Activated CD4-positive, alpha-beta T cell treated with anti-CD3 and anti-CD28 coated beads, Interleukin-2, amount 10 ng/mL, durations not matched to agents 7 days and 5 days (primary cell): ENCODE measurements around the gene HOXA13. TPM values are rescaled to one million over a fixed set of nuclear protein-coding genes. Genes with fewer than 3 reads are reported as not detected.
A peak's percentile ranks its signal among the peaks of the same experiment; 100 is the strongest.

Experiments
- CTCF ChIA-PET: fragments of 350-600 bp; sonication (Branson Sonifier 250); formaldehyde crosslinking; loops from one replicate; lab custom pipeline; 2021; ENCODE audit warnings: antibody characterized with exemption; lab: Charles Lee
- POLR2A ChIA-PET: fragments of 350-600 bp; sonication (Branson Sonifier 250); formaldehyde crosslinking; loops from one replicate; lab custom pipeline; 2021; ENCODE audit warnings: antibody characterized with exemption; lab: Charles Lee
- DNase-seq: peaks from one replicate; pipeline ENCODE4 v3.0.0-alpha.2; 2020
- H3K27ac Mint-ChIP-seq: one replicate; pipeline ENCODE4 v1.8.0; 2021; ENCODE audit warnings: mild to moderate bottlenecking, moderate library complexity, mixed read lengths
- H3K27me3 Mint-ChIP-seq: one replicate; pipeline ENCODE4 v1.8.0; 2021; ENCODE audit warnings: mixed read lengths
- H3K36me3 Mint-ChIP-seq: one replicate; pipeline ENCODE4 v1.8.0; 2021; ENCODE audit warnings: low read depth, mixed read lengths
- H3K4me1 Mint-ChIP-seq: one replicate; pipeline ENCODE4 v1.8.0; 2021; ENCODE audit warnings: mixed read lengths
- H3K4me3 Mint-ChIP-seq: one replicate; pipeline ENCODE4 v1.8.0; 2021; ENCODE audit warnings: mild to moderate bottlenecking, moderate library complexity, mixed read lengths
- H3K9me3 Mint-ChIP-seq: one replicate; pipeline ENCODE4 v1.8.0; 2021; ENCODE audit warnings: mixed read lengths
- total RNA-seq, 2 experiments: library from RNA; stranded (reverse); gene quantifications; one replicate each; pipeline ENCODE4 v1.2.3, GENCODE V29; 2021

Gene HOXA13
- total RNA-seq, 2 experiments from 2014 or later, result not detected

DNA sequence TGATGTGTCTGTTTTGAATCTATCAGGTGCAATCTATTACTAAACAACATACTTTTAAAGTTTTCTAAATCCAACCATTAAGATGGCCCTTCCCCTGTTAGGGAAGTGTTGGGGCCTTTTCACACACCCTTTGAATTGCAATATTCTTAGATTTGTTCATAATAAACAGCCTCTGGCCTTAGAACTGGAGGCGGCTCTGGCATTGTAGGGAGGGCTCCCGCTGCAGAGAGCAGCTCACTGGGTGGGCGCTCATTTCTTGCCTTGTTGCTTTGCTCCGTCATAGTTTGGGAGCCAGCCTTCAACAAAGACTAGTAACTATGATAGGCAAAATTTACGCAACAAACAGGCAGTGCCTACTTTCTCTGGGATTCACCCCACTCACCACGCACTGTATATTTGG, 21.5 kb downstream of the HOXA13 start:
- H3K27me3 Mint-ChIP-seq, result peaks cover 69% of the 10 kb centered on the region
- DNase-seq, result no peak
- POLR2A ChIA-PET, result no interaction called here

GRCh38 chr7:27177795-27178320, 22.0 kb downstream of the HOXA13 start:
- CTCF ChIA-PET, result interaction anchor here (1.0 kb wide), 1 partner anchor 27 kb away, joined by 3 read pairs; no protein-coding TSS in a partner anchor
- Mint-ChIP-seq H3K9me3 (no peaks in the 10 kb centered on the region), H3K27ac (no peak overlapping the region), H3K4me3 (no peak overlapping the region), H3K36me3 (no peaks in the 10 kb centered on the region), H3K4me1 (peaks cover 9% of the 10 kb centered on the region), H3K27me3 (peaks cover 67% of the 10 kb centered on the region)
- no peak for DNase-seq
- POLR2A ChIA-PET, result no interaction called here

More for the DNA sequence above, 21.5 kb downstream of the HOXA13 start:
- Mint-ChIP-seq H3K4me3 (no peak overlapping the region), H3K4me1 (peaks cover 9% of the 10 kb centered on the region), H3K36me3 (no peaks in the 10 kb centered on the region), H3K9me3 (no peaks in the 10 kb centered on the region), H3K27ac (no peak overlapping the region)
- CTCF ChIA-PET, result interaction anchor here (0.6 to 2.0 kb wide), 3 partner anchors 12 to 28 kb away, joined by 3 to 7 read pairs (median 3); no protein-coding TSS in a partner anchor

DNA sequence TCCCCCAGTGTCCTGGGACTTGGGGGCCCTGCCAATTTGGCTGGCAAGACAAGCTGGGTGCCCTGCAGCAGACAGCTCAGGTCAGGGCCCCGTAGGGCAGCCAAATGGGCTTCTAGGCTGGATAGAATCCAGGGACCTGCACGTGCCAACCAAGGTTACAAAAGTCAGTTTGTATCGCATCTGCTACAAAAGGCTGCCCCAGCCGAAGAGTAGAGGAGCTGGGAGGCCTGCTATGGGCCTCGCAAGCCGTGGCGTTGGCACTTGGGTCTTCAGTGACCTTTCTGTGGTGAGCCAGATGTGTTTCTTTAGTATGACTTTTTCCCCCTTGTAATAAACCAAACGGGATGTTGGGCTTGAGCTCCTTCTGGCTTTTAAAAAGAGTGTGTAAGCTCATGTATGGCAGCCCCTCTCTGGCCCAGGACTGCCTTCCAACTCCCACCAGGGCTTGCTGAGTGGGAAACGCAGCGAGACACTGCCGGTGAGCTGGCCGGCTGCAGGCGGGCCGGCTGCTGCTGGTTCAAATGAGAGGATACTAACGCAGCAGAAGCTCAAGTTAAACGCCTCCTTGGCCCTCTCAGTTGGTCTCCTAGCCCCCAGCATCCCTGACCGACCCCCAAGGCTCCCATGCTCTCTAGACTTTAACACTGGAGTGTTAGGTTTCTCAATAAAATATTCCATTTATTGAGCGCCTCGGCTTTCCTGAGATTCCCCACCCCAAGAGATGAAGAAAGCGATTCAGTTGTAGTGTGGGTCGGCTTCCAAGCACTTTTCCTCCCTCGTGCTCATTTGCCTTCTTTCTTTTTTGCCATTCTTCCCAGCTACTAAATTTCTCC, 22.7 kb downstream of the HOXA13 start:
- DNase-seq, result no peak
- Mint-ChIP-seq H3K9me3 (no peaks in the 10 kb centered on the region), H3K4me1 (peaks cover 12% of the 10 kb centered on the region), H3K4me3 (no peak overlapping the region), H3K27ac (no peak overlapping the region), H3K36me3 (no peaks in the 10 kb centered on the region), H3K27me3 (peaks cover 65% of the 10 kb centered on the region)
- ChIA-PET POLR2A (no interaction called here), CTCF (interaction anchor here (1.0 kb wide), 2 partner anchors 16 to 26 kb away, joined by 3 to 5 read pairs; no protein-coding TSS in a partner anchor)

GRCh38 chr7:27176524-27176845, 23.4 kb downstream of the HOXA13 start:
- no peak for DNase-seq
- Mint-ChIP-seq H3K4me3 (no peak overlapping the region), H3K27ac (no peak overlapping the region), H3K27me3 (peaks cover 69% of the 10 kb centered on the region), H3K36me3 (peaks cover 4% of the 10 kb centered on the region), H3K9me3 (no peaks in the 10 kb centered on the region), H3K4me1 (peaks cover 13% of the 10 kb centered on the region)
- CTCF ChIA-PET, result interaction anchor here (0.6 to 1.0 kb wide), 2 partner anchors 16 to 19 kb away, joined by 3 to 5 read pairs; no protein-coding TSS in a partner anchor
- POLR2A ChIA-PET, result no interaction called here

- no peak overlapping the region for H3K27ac Mint-ChIP-seq
- peaks cover 5% of the 10 kb centered on the region for H3K36me3 Mint-ChIP-seq
- ChIA-PET POLR2A (no interaction called here), CTCF (interaction anchor here (0.6 to 1.0 kb wide), 2 partner anchors 15 to 20 kb away, joined by 3 to 5 read pairs; no protein-coding TSS in a partner anchor)
- no peak for DNase-seq
- peaks cover 69% of the 10 kb centered on the region for H3K27me3 Mint-ChIP-seq
- H3K4me1 Mint-ChIP-seq, result peaks cover 13% of the 10 kb centered on the region
- H3K4me3 Mint-ChIP-seq, result no peak overlapping the region
- H3K9me3 Mint-ChIP-seq, result no peaks in the 10 kb centered on the region
Observed at GRCh38 chr7:27175626-27176523, 24.0 kb downstream of the HOXA13 start.

DNA sequence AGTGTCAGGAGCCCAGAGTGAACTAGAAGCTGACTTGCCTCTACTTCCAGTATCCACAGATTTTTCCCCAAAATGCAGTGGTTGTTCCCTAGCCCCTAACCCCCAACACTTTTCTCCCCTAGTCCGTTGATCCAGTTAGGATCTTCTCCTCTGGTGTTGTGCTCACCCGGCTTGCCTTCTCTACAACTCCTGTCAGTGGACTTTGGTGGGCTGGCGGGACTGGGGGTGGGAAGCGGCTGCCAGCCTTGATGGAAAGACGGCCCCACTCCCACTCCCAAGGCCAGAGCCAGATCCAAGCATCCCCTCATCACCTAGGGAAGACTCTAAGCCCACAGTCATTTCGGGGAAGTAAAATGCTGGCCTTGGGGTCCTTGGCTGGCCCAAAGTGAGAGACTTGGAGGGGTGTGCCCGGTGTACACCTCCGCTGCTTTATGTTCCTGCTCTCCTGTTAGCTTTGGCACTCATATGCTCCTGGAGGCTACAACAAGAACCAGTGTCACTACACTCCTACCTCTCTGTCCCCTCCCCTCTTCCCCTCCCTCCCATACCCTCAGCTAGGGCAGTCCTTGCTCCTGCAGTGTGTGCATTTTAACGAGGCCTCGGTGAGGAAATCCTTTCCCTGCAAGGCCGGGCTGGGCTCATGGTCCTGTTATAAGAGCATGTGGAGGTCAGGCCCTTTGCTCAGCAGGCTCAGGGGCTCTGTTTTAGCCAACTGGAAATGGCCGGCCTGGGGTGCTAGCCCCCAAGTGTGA, 24.8 kb downstream of the HOXA13 start:
- ChIA-PET CTCF (interaction anchor here (0.8 to 1.0 kb wide), 2 partner anchors 9 to 36 kb away, joined by 3 read pairs; no protein-coding TSS in a partner anchor), POLR2A (no interaction called here)
- DNase-seq, result no peak
- H3K27ac Mint-ChIP-seq, result peak overlapping the region; percentile 69
- H3K4me3 Mint-ChIP-seq, result no peak overlapping the region
- no peaks in the 10 kb centered on the region for H3K9me3 Mint-ChIP-seq
- H3K4me1 Mint-ChIP-seq, result peaks cover 12% of the 10 kb centered on the region
- peaks cover 71% of the 10 kb centered on the region for H3K27me3 Mint-ChIP-seq
- H3K36me3 Mint-ChIP-seq, result peaks cover 5% of the 10 kb centered on the region

DNA sequence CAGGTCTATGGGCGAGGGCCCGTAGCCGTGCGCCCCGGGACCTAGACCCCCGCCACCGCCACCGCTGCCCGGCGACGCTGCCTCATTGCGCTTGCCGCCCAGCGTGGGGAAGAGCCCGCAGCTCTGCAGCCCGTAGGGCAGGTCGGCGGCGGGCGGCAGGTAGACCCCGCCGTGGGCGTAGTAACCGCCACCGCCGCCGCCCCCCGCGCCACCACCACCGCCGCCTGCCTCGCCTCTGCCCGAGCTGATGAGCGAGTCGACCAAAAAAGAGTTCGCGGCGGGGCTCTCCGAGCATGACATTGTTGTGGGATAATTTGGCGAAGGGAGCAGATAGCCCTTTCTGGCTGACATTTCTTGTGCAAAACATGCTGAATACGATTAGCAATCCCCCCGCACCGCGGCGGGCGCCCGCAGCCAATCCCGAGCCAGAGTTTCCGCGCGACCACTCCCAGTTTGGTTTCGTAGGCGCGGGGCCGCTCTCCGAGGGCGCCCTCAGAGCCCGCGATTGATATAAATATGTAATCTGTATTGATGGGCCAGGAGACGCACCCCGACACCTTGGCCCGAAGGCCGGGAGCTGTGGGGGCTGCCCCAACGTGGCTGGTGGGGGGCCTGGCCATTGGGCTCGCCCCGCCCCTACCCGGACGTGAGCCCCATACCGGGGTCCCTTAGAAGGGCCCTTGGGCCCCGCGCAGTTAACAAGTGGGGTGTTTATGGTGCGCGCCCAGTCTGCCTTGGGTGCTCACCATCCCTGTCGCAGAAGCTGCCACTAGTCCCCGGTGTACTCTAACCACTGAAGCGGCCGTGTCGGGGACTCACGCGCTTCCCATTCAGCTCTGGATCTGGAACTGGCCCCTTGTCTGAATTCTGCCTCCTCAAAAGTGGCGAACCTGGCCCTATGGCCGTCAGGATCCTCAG, 25.7 kb downstream of the HOXA13 start, which contains the start of gene HOXA10:
Gene HOXA10 (minus strand): TSS at position 365 of the 918 bp plus-strand sequence. CDS start 14 bp downstream, at position 351.
- POLR2A ChIA-PET, result no interaction called here
- DNase-seq, result no peak
- H3K27me3 Mint-ChIP-seq, result peaks cover 66% of the 10 kb centered on the region
- H3K9me3 Mint-ChIP-seq, result no peaks in the 10 kb centered on the region
- peaks cover 5% of the 10 kb centered on the region for H3K36me3 Mint-ChIP-seq
- H3K4me1 Mint-ChIP-seq, result peaks cover 6% of the 10 kb centered on the region
- H3K4me3 Mint-ChIP-seq, result peak within 1 kb of the TSS; percentile 19
- H3K27ac Mint-ChIP-seq, result peak within 1 kb of the TSS; percentile 69
- CTCF ChIA-PET, result interaction anchor here (0.6 to 1.9 kb wide), 5 partner anchors 10 to 36 kb away, joined by 3 to 7 read pairs (median 3); partner anchors contain the start of gene HOXA11

DNA sequence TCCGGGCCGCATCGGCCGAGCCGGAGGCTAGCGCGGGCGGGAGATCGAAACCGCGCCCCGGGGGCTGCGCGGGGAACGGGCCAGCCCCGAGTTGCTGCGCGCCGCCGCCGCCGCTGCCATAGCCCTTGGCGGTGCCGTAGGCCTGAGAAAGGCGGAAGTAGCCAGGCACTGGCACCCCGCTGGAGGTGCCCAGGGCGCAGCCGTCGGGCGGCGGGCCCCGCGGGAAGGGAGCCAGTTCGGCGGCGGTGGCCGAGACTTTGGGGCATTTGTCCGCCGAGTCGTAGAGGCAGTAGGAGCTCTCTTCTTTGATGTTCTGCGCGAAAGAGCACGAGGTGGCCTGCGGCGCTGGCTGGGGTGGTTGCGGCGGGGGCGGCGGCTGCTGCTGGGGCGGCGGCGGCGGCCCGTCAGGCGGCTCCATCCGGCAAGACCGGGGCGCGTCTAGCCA, 26.4 kb downstream of the HOXA13 start:
- ChIA-PET CTCF (interaction anchor here (0.6 to 1.9 kb wide), 5 partner anchors 10 to 23 kb away, joined by 3 to 7 read pairs (median 4); partner anchors contain the start of gene HOXA11), POLR2A (no interaction called here)
- Mint-ChIP-seq H3K27me3 (peaks cover 67% of the 10 kb centered on the region), H3K9me3 (no peaks in the 10 kb centered on the region), H3K27ac (no peak overlapping the region), H3K4me1 (peaks cover 8% of the 10 kb centered on the region), H3K4me3 (no peak overlapping the region), H3K36me3 (peaks cover 8% of the 10 kb centered on the region)
- DNase-seq, result no peak

DNA sequence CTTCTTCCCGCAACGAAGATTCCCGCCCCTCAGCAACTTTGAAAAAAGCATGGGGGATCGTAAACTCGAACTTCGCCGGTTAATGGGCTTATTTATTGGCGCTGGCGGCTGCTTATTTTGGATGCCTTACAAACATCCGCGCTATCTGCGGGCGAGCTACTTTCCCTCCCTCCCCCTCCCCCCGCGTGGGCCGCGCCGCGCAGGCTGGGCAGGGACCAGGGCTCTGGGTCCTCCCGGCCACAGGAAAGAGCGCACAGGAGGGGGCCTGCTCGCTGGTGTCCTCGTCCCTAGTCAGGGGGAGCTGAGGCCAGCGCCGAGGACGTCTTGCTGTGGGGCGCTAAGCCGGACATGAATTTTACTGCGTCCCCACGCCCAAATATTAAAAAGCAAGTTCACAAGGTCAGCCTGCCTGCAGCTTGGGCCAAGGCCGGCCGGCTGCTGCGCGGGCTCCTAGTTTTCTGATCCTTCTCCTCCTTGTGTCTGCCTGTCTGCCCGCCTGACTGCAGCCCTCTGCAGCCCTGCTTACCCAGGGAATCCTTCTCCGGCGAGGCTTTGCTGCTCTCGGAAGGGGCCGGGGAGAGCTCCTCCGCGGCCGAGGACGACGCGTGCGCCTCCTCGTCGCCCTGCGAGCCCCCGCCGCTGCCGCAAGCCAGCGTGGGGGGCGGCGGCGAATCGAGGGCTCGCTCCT, 26.9 kb downstream of the HOXA13 start:
- Mint-ChIP-seq H3K27ac (no peak overlapping the region), H3K4me1 (peaks cover 8% of the 10 kb centered on the region), H3K4me3 (no peak overlapping the region), H3K36me3 (peaks cover 8% of the 10 kb centered on the region), H3K27me3 (peaks cover 68% of the 10 kb centered on the region), H3K9me3 (no peaks in the 10 kb centered on the region)
- ChIA-PET POLR2A (interaction anchor here (0.8 kb wide), 1 partner anchor 22 kb away, joined by 3 read pairs; no protein-coding TSS in a partner anchor), CTCF (interaction anchor here (1.0 to 1.9 kb wide), 4 partner anchors 11 to 22 kb away, joined by 3 to 7 read pairs (median 4); no protein-coding TSS in a partner anchor)
- no peak for DNase-seq

GRCh38 chr7:27172315-27172774, 27.5 kb downstream of the HOXA13 start:
- ChIA-PET POLR2A (interaction anchor here (0.8 kb wide), 1 partner anchor 21 kb away, joined by 3 read pairs; no protein-coding TSS in a partner anchor), CTCF (interaction anchor here (0.9 to 1.9 kb wide), 4 partner anchors 10 to 83 kb away, joined by 3 to 7 read pairs (median 4); no protein-coding TSS in a partner anchor)
- no peak for DNase-seq
- no peaks in the 10 kb centered on the region for H3K9me3 Mint-ChIP-seq
- H3K27ac Mint-ChIP-seq, result peak overlapping the region; percentile 51
- peaks cover 8% of the 10 kb centered on the region for H3K4me1 Mint-ChIP-seq
- H3K36me3 Mint-ChIP-seq, result peaks cover 8% of the 10 kb centered on the region
- peaks cover 68% of the 10 kb centered on the region for H3K27me3 Mint-ChIP-seq
- peak overlapping the region; percentile 37 for H3K4me3 Mint-ChIP-seq
